ENCODE measurements around the gene FEM1B.

FEM1B gene

DNA sequence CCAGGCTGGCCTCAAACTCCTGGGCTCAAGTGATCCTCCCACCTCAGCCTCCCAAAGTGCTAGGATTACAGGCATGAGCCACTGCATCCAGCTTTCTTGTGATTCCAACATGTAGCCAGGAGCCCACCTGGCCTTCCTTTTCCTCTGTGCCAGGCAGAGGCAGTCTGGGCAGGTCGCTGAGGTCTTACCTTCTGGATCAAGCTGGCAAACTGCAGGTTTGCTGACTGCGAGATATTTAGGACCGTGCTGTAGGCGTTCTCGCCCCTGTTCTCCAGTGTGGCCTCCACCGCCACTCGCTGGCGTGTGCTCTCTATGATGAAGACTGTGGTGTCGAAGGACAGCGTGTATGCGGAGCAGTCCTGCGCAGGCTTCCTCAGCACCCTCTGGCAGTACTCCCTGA lies 42.5 kb downstream of the FEM1B start:
- no peak for DNase-seq (ENCODE audit: extremely low read depth in 1 of 2, low read depth in 1 of 2)

DNA sequence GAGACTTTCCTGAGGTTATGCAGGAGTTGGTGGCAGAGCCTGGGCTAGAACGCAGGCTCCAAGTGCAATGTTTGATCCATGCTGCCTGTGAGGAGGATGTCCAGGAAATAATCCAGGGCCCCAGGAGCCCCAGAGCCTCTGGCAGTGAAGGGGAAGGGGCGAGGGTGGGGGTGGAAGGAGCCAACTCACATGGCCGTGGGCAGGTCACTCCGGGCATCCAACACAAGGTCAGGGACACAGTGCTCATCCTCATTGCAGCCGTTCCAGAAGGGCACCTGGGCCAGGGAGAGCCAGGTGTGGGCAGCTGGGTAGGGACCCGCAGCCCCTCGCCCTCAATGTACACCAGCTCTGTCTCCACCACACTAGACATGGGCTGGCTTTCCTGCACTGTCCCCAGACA lies 43.7 kb downstream of the FEM1B start:
- no peak for DNase-seq (ENCODE audit: extremely low read depth in 1 of 2, low read depth in 1 of 2)

DNA sequence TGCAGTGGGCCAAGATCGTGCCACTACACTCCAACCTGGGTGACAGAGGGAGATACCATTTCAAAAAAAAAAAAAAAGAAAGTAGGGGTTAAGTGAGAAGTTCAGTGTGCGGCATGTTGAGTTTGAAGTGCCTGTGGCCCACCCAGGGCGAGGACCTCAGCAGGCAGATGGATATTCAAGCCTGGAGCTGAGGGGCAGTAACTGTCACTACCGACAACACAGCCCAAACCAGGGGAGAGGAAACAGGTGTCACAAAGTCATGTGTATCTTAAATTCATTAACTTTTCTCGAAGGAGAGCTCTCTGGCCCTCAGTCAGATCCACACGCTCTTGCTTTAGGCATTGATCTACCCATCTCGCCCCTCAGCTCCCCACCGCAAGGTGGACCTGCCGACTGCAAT lies 45.3 kb downstream of the FEM1B start:
- DNase-seq (ENCODE audit: extremely low read depth in 1 of 2, low read depth in 1 of 2): no peak

DNA sequence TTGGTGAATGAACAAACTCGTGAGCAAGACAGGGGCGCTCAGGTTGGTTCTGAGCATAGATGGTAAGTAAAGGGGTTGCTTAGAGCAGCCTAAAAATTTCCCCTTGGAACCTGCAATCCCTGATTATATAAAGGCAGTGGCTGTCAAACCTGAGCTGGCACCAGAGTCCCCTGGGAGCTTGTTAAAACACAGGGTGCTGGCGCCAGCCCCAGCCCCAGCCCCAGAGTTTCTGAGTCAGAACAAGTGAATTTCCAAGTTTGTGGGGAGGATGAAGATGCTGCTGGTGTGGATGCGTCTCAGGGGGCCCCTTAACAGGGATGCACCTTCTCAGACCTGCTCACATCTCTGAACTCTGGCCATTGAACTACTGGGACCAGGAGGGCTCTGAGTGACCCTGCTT lies 48.2 kb downstream of the FEM1B start:
- no peak for DNase-seq (ENCODE audit: extremely low read depth in 1 of 2, low read depth in 1 of 2)

DNA sequence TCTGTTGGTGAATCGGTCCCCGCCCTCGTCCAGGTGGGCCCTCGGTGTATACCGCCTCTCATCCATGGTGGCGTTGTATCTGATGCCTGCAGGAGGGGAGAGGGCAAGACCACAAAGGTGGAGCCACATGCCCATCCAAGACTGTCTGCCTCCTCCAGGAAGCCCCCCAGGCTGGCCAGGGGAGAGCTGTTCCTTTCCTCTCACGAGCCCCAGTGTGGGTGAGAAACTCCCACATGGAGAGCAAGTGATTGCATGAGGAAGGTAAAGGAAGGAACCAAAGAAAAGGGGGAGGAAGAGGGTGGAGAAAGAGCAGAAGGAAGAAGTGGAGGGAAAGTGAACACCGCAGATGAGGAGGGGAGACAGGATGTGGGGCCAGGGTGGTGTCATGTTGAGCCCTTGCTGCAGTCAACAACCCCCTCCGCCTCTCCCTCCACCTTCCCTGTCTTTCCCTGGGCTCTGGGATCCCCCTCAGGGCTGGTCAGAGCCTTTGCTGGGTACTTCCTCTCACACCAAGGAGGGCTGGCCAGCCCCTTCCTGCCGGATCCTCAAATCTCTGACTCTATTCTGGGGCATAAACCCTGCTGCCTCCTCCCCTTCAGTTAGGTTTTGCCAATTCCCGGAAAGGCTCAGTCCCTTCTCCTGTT lies 49.3 kb downstream of the FEM1B start:
- DNase-seq (ENCODE audit: extremely low read depth in 1 of 2, low read depth in 1 of 2): no peak

DNA sequence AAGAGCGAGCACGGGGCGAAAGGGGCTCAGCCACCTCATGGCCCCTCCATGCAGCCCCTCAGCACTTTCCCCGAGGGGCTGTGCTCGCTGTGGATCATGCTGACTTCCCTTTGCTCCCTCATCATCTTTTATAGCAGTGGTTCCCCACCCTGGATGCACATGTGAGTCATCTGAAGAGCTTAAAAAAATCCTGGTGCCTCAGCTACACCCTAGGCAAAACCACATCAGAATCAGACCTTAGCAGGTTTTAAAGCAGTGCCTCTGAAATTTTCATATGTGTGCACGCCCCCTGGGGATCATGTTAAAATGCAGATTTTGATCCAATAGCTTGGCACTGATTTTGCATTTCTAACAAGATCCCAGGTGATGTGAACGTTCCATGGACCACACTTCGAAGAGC lies 50.9 kb downstream of the FEM1B start:
- DNase-seq (ENCODE audit: extremely low read depth in 1 of 2, low read depth in 1 of 2): no peak

DNA sequence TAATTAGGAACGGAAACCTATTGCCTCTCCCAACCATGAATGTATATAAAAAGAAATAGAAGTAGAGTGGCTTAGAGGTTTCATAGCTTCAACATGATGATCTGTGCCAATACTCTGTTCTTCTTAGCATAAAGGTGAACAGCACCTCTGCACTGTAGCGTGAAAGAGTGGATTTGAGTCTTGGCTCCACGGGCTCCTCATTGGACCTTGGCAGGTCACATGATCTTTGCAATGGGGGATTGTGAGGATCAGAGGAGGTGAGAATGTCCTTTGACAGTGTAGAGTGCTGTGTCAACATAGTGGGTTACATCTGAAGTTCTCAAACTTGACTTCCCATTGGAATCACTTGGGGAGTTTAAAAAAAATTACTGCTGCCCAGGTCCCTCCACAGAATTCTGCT lies 51.4 kb downstream of the FEM1B start:
- no peak for DNase-seq (ENCODE audit: extremely low read depth in 1 of 2, low read depth in 1 of 2)

DNA sequence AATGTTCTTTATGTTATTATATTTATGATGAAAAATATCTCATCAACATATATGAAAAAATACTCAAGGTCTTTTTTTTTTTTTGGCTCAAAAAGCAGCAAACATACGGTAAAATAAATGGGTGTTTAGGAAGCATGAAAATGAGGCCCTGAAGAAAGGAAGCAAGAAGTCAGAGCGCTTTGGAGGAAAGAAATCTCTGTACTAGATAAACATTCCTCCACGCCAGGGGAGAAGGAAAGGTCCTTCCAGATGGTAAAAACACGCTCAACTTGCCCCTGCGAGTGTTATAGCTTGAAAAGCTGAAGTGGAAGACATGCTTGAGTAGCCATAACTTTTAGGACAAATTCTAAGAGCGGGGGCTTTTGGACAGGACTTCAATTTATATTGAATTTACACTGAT lies 52.9 kb downstream of the FEM1B start:
- no peak for DNase-seq (ENCODE audit: extremely low read depth in 1 of 2, low read depth in 1 of 2)

DNA sequence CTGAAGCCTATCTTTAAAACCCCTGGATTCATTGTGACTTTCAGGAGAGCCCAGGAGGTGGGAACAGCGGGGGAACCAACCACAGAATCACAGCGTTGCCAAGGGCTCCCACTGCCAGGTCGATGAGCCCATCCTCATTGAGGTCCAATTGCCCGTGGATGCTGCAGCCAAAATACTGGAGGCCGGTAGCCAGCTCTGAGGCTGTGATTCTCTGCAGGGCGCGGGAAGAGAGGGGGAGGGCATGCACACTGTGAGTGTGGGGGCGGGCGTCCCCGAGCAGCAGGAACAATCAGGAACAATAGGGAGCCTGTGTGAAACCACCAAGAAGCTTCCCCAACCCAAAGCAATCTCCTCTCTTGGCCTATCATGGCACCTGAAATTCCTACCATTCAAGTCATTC lies 53.4 kb downstream of the FEM1B start:
- no peak for DNase-seq (ENCODE audit: extremely low read depth in 1 of 2, low read depth in 1 of 2)

DNA sequence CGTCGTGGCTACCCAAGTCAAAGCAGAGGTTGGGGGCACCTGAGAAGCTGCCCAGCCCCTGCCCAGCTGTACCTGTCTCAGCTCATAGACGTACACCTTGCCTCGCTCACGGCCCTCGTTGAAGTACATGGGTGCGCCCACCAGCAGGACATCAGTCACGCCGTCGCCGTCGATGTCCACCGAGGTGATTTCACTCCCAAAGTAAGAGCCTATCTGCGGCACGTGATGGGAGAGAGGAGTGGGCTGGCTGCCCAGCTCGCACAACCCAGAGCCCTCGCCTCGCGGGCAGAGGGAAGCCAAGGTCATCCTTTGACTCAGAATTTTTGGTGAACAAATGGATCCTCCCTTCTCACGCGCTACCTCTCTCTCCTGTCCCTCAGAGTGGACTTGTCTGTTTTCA lies 54.7 kb downstream of the FEM1B start:
- no peak for DNase-seq (ENCODE audit: extremely low read depth in 1 of 2, low read depth in 1 of 2)

DNA sequence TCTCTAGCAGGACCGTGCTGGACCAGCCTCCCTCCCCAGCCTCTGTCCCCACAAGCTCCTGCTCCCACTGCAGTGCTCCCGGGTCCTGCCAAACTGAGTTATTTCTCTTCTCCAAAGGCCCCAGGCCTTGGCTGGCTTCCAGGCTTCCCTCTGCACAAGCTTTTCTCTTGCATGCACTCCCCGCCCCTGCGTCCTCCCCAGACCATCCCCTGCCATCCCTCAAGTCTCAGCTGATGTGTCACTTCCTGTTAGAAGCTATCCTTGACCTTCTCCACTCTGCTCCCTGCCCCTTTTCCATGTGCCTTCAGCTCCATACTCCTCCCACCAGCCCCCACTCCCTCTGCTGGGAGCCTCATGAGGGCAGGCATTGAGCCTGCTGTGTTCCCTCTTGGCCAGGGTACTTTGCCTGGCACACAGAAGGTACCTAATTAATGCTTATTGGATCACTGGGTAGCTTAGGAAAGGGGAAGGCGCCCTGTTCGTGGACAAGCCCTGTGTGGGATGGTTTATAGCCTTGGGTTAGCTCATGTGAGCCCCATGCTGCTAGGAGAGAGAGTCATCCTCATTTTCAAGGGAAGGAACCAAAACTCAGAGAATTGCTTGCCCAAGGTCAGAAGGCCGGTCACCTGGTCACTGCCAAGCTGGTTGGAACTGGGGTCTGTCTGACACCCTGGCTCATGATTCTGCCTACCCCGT lies 56.4 kb downstream of the FEM1B start:
- DNase-seq (ENCODE audit: extremely low read depth in 1 of 2, low read depth in 1 of 2): no peak

DNA sequence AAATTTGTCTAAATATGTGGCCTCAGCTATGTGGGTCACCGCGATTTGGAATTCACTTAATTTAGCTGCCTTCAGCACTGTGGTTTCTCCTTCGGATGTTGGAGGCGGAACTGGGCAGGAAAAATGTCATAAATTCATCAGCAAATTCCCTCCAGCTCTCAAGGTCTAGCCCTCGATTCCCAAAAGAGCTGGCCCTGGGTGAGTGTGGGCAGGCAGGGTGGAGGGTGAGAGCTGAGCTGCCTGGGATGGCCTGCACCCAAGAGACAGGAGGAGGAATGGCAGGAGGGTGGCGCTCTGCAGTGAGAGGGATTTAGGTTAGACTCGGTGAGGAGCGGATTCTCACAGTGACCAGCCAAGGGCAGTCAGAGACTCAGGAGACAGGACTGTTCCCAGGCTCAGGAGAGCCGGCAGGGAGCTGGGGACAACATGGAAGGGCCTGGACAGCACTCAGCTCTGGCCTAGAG lies 57.1 kb downstream of the FEM1B start:
- no peak for DNase-seq (ENCODE audit: extremely low read depth in 1 of 2, low read depth in 1 of 2)

DNA sequence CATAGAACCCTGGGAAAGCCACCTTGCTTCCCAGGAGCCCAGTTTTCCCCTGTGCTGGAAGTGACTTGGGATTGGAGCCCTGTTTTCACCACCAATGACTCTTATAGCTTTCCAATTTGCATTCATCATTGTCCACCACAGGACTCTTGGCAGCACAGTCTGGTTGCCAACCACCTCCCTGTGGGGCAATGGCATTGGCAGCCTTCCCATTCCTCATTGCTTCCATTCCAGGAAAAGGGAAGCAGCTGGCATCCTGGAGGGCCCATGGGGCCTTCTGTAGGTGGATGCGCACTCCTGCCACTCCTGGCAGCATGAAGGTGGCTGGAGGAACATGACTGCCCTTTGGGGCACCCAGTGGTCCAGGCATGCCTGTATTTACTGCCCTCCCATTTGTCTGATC lies 57.7 kb downstream of the FEM1B start:
- no peak for DNase-seq (ENCODE audit: extremely low read depth in 1 of 2, low read depth in 1 of 2)

DNA sequence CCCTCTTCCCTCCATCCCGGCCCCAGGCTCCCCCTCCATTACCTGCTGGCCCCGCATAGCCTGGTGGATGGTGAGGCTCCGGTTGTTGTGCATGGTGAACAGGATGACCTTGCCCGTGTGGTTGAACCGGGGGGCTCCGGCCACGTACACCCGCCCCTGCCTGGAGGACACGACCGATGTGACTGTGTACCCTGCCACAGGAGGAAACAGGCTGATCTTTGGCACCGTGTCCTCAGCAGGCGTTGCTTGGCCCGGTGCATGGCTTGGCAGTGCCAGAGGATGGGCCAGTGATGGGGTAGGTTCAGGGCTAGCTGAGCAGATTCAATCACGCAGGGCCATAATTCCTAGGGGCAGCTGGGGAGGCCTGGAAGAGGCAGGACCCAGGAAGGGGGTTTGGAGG lies 58.1 kb downstream of the FEM1B start:
- DNase-seq (ENCODE audit: extremely low read depth in 1 of 2, low read depth in 1 of 2): no peak

DNA sequence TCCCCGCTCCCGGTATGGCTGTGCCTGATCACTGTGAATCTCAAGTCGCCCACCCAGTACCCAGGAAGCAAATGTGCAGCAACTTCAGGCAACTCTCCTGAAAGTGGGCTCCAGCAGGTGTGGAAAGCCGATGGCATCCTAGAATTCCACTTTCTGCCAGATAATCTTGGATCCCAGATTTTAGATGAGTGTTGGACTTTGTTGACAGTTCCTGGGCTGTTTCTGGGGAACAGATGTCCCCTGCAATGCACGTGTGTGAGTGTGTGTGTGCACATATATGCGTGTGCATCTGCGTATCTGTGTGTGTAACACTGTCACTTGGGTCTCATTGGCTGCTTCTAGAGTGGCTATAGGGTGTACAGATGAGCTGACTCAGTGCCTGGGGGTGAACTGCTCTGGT lies 59.0 kb downstream of the FEM1B start:
- no peak for DNase-seq (ENCODE audit: extremely low read depth in 1 of 2, low read depth in 1 of 2)

DNA sequence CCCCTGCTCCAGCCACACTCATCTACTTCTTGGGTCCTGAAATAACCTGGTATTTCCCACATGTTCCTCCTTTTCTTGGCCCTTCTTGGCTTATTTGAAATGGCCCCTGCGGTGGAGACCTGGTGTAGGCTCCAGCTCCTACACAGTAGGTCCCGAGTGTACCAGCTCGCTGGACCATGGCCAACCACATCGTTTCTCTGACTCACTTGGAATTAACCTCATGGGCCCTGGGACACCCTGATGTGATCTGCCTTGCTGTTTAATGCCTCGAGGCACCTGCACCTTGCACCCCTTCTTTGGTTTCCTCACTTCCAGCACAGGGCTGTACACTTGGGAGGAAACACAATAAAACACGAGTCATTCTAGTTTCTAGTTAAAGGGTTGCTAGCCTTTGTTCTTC lies 60.3 kb downstream of the FEM1B start:
- DNase-seq (ENCODE audit: extremely low read depth in 1 of 2, low read depth in 1 of 2): no peak

DNA sequence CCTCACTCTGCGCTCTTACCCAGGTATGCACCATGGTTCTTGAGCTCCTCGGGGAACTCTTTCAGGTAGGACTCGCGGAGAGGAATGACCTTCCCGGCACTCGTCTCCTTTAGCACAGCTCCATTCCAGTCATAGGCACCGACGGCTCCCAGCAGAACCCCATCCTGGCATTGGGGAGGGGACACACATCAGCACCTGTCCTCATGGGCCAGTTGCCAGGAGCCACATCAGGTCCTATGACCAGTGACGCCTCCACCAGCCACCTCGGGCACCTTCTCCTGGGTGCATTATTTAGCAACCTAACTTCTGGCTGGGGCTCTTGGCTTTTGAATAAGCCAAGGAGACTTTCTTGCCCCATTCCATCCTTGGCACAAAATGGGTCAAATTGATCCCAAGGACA lies 61.9 kb downstream of the FEM1B start:
- DNase-seq (ENCODE audit: extremely low read depth in 1 of 2, low read depth in 1 of 2): no peak

DNA sequence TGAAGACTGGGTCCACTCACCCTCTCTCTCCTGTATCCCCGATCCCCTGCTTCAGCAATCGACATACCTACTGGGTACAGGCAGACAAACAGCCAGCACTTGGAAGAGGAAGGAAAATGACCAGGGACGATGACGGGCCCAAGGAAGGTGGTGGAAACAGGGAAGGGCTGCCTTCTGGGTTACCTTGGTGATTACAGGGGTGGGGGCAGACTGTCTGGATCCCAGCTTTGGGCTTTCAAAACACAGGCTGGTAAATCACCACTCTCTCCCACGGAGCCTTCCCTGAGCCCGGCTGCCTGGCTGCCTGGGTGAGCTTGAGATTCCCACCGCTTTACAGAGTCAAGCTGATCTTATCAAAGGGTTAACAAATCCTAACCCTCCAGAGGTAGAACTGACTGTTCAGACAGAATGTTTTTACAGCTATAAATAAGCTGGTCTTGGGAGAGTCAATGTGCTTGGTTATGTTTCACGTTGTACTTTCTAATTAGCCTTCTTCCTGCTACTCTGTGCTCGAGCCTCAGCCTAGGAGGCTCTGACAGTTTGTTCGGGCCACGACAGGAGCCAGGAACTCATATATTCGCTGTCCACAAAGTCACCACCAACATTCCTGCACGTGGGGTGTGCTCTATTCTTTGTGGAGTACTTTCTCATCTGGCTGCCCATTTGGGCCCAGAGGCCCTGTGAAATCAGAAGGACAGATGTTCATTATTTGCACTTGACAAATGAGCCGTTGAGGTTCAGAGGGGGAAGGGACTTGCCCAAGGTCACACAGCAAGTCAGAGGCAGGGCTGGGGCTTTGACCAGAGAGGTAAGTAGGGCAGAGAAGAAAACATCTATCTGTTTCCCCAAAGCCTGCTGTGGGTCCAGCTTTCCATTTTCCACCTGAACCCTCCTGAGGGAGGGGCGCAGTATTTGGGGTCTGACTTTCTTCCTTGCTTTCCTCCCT lies 63.5 kb downstream of the FEM1B start:
- DNase-seq (ENCODE audit: extremely low read depth in 1 of 2, low read depth in 1 of 2): no peak

DNA sequence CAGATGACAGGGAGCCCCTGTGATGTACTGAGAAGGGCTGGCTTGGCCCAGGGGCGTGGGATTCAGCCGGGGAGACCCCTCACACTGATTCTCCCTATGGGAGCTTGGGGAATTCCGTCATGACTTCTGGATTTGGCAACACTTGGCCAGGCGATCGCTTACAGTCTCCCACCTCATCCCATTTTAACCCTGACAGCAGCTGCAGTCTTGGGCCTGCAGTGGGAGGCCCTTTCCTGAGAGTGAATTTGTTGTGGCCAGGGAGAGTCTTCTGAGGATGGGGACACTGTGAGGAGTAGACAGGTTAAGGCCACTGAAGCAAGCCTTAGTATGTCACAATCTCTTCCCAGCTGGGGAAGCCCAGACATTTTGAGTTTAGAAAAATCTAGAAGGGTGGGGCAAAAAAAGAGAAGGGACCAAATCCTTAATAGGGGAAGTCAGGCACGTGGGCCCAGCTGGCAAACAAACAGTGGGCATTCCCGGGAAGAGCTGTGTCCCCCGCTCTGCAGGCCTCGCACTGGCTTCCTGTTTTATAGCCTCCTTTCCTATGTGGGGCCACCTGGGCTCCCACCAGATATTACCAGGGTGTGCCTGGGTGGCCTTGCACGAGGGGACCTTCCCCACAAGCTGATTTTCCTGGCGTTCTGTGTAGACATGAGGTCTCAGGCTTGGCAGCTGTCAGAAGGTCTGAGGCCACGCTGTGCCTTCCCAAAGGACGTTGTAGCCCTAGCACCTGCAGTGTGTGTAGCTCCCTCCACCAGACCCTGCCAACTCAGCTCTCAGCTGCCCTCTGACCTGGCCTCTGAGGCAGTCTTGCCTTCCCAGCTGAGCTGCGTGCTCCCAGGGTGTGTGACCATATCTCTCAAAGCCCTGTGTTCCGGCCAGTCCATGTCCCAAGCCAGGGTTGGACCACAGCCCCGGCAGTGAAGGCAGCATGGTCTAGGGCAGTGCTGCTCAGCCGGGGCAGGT lies 64.5 kb downstream of the FEM1B start:
- DNase-seq (ENCODE audit: extremely low read depth in 1 of 2, low read depth in 1 of 2): no peak

DNA sequence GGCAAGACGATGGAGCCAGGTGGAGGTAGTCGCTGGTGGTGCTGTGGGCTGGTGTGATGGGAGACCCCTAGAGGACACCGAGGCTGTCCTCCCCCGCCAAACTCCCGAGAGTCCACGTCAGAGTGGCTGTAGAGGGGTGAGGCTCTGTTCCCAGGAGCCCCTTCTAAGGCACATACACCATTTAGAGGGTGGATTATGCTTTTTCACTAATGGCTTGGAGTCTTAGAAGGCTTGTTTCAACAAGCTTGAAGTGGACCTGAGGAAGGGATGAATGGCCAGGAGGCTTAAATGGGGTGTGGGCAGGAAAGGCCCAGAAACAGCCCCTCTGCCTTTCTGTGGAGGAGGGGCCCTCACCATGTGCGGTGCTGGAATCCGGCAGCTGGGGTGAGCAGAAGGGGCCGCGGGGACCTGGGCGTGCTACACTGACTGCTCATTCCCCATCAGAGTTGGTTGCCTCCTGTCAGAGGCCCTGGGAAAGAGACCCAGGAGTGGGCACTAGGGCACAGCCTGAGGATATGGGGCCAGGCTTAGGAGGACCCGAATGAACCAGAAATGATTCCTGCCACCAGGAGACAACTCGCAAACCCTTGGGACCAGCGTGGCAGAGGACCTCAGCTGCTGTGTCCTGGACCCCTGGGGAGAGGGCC lies 66.2 kb downstream of the FEM1B start:
- no peak for DNase-seq (ENCODE audit: extremely low read depth in 1 of 2, low read depth in 1 of 2)

Measured in stimulated activated CD8-positive, alpha-beta memory T cell treated with anti-CD3 and anti-CD28 coated beads, Interleukin-7, amount 100 ng/mL, for 48 hours (primary cell).